HG03025 (cell line): ENCODE results near the gene PDK2.

ENCODE experiments used
- ATAC-seq: cut with Tn5 transposase; IDR thresholded peaks from one replicate; pipeline ENCODE4 v1.9.1; 2021; ENCODE audit warnings: mild to moderate bottlenecking, moderate library complexity; ENCODE audit not compliant: unreplicated experiment, low FRiP score

The PDK2 gene

DNA sequence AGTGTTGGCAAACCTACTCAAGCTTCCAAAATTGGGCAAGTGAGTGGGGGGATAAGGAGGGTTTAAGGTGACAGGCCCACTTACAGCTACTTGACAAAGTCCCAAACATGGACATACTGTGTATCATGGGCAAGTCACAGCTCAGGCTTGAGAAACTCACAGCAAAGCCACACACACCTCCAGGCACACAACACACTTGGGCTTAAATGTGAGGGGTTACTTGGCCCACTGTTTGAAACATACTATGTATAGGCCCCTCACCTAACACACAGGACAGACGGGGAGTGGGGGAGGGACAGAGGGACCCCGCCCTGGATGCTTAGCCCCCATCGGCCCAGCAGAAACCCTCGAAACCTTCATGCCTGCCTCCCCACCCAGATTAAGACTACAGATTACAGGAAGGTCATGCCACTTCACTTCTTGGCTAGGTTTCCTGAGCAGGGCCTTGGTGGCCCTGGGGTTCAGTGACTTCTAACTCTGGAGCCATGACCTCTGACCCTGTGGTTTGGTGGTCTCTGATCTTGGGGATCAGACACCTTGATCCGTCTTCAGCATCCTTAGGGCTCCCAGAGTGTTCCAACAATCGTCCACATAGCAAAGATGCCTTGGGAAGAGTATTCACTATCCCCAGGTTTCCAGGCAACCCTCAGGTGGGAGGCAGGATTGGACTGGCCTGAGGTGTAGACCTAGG lies 37.1 kb downstream of the PDK2 start:
- ATAC-seq: no peak

DNA sequence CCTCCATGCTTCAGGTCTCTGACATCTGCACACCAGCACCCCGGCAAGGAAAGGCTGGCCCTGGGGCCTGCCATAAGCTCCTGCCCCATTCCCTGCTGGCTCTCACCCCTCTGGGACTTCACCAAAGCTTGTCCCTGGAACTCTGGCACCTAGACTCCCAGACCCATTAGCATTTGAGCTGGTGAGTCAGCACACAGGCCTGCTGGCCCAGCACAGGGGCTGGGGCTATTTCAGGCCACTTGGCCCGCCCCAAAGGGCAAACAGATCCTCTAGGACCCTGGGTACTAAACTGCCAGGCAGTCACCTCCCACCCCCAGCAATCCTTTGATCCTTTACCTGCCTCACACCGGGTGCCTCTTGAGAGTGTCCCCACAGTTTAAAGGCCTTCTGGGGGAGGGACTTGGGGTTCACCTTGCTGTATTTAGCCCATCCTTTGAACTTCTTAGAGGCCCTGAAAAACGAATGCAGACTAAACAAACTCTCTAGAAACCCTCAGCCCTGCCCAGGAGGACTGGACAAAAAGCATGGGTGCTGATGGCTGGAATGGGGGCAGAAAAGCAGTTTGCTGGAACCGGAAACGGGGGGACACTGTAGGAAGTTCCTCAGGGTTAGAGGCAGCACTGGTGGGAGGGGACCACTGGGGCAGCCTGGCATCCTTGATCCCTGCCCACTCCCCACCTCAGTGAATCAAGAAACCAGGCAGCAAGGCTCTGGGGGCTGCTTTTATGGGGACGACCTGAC lies 38.0 kb downstream of the PDK2 start:
- no peak for ATAC-seq

DNA sequence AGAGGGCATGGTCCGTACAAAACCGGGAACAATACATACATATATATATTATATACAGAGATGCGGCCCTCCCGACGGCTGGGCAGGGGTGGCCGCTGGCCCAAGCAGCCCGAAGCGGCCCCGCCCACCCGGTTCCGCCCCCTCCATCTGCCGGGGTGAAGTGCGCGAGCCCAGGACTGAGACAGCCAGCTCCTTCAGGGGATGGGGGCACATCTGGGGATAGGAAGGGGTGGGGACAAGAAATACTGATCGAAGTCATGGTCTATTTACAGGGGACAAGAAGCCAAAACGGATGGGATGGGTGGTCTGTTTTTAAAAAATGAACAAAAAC lies 38.6 kb downstream of the PDK2 start:
- no peak for ATAC-seq

DNA sequence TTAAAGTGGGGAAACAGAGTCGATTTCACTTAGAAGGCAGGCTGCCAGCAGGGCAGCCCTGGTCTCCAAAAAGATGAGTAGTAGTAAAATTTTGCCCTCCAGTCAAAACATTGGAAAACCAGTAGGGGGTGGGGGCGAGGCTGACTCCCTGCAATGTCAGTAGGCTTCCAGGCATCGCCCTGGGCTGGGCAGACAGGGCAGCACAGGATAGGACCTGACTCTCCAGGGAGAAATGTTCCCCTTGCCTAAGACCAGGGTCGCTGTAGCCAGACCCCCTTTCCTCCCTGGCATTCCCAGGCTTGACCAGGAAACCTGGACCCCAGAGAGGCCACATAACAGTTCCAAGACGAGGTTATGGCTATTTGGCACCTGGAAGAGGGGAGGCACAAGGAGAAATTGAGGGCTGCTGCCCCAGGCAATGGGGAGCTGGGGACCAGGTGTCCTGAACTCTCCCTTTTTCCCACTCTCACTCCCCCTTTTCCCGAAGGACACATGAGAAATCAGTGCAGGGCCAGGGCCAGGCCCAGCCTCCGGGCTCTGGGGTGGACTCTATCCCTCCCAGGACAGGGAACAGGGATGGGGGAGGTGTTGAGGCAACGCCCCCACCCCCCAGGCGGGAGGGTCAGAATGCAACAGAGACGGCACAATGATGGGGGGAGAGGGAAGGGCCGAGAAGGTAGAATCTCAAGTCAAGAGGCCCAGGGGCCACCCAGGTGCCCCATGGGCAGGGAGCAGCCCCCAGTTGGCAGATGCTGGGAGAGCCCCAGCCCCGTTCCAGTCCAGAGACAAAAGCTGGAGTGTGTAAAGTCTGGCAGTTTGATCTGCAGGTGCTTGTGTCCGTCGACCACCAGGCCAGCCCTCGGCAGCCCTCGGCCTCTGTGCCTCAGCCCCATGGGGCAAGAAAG lies 39.3 kb downstream of the PDK2 start:
- ATAC-seq: no peak

GRCh38 chr17:50135316-50136095 lies 40.4 kb downstream of the PDK2 start:
- ATAC-seq: no peak

GRCh38 chr17:50136096-50136687 lies 41.0 kb downstream of the PDK2 start:
- ATAC-seq: no peak

GRCh38 chr17:50137042-50137441 lies 41.9 kb downstream of the PDK2 start:
- no peak for ATAC-seq

GRCh38 chr17:50139185-50139783 lies 44.1 kb downstream of the PDK2 start:
- no peak for ATAC-seq

DNA sequence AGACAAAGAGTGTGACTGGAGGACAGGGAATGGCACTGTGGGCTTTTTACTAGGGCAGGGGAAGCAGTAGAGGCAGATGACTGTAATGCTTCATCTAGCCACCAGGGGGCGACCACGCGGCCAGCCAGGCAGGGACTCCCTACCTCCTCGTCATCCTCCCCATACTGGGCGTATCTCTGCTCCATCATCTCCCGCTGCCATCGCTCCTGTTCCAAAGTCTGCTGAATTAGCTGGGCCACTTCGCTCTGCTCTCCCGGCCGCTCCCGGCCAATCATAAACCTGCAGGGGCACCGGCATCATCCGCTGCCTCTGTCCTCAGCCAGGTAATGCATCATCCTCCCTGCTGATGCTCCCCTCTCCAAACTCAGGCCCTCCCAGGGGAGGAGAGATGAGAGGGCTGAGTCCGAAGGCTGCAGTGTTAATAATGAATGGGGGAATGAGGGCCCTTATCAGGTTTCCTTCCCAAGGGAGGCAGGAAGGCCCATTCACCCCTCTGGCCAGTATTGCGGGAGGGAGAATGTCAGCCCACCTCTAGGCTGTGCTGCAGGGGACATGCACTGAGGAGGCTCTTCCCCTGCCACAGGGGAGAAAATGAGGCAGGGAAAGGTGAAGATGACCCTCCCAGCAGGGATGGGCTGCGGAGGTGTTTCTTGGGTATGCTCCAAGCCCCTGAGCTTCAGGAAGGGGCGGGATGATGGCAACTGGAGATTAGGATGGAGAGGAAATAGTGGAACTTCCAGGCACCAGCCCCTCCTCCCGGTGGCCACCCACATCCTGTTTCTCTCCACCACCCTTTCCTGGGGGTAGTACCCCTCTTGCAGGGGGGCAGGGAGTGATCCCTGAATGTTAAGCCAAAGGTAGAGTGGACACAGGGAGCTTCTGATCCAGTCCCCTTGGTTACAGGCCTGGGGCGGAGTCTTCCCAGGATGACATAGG lies 45.1 kb downstream of the PDK2 start:
- ATAC-seq: no peak

DNA sequence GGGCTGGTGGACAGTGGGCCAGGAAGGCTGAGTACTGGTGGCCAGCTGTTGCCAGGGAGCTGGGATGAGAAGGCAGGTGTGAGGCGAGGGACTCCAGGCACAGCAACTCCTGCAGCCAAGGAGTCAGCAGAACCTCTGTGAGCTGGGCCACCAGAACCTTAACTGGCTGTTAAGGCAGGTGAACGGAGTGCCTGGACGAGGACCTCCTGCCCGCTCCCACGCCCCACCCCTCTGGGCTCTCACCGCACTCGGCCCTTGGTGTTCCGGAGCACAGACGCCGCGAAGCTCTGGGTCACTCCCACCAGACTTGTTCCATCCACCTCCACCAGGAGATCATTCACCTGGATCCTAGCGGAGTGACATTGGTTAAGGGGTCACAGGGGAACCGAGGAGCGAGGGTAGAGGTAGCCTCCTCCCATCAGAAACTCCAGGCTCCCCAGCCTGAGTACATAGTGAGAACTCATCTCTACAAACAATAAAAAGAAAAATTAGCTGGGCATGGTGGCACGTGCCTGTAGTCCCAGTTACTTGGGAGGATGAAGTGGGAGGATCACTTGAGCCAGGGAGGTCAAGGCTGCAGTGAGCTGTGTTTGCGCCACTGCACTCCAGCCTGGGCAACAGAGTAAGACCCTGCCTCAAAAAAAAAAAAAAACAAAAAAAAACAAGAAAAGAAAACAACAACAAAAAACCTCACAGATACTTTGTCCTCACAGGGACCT lies 46.0 kb downstream of the PDK2 start:
- ATAC-seq: no peak

- no peak for ATAC-seq
Measured at GRCh38 chr17:50141745-50142110, 46.6 kb downstream of the PDK2 start.

GRCh38 chr17:50143461-50144176 lies 48.5 kb downstream of the PDK2 start:
- no peak for ATAC-seq

GRCh38 chr17:50144355-50144754 lies 49.2 kb downstream of the PDK2 start:
- ATAC-seq: no peak

DNA sequence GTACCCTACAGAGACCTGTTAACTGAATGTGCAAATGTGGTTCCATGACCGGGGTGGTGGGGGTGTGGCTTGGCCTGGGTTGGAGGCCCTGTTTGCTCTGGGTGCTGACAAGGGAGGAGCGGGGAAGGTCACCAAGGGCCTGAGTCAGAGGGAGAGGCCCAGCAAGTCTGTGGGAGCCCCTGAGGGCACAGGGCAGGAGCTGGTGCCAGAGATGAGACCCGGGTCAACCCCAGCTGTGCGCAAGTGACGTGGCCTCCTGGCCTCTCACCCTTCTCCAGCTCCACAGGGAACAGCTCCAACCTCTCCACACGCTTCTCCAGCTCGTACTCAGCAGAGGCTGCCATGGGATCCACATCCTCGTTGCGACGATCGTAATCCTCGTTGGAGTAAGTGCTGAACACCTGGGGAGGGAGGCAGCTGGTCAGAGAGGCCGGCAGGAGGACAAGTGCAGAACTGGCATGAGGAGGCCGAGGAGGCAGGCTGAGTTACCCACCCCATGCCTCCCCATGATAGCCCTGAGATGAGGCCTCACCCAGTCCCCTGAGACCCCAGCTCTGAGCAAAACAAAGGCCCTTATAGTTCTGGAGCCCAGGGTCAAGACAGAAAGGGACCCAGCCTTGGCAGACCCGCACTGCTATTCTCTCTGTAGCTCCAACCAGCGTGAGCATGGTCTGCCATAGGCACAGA lies 49.8 kb downstream of the PDK2 start:
- ATAC-seq: no peak

DNA sequence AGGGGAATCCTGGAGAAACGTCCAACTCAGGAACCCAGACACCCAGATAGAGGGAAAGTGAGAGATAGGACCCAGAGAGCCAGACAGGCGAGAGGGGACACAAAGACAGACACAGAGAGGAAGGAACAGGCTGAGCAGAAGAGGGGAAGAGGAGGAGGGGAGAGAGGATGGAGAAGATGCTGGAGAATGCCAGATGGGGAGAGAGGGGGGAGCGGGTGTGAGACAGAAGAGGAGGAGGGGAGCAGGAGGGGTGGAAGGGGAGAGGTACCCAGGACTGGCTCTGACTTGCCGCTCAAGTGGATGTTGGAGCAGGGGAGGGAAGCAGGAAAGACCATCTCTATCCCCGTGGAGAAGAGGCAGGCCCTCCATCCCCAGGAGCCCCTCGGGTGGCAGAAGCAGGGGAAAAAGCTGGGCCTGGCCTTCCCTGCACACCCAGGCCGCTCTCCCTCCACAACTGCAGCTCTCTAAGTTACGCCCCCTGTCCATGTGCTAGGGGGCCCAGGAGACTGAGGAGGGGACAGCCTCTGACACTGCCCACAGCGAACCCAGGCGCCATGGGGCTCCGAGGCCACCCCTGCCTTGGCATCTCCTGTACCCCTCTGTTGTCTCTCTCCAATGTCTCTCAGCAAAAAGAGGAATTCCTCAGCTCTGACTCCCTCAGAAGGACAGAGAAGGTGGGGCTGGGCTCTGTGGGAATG lies 50.5 kb downstream of the PDK2 start:
- ATAC-seq: no peak

GRCh38 chr17:50146230-50146926 lies 51.2 kb downstream of the PDK2 start:
- no peak for ATAC-seq
